ENCODE results near the gene CRISPLD2.

CRISPLD2 gene

DNA sequence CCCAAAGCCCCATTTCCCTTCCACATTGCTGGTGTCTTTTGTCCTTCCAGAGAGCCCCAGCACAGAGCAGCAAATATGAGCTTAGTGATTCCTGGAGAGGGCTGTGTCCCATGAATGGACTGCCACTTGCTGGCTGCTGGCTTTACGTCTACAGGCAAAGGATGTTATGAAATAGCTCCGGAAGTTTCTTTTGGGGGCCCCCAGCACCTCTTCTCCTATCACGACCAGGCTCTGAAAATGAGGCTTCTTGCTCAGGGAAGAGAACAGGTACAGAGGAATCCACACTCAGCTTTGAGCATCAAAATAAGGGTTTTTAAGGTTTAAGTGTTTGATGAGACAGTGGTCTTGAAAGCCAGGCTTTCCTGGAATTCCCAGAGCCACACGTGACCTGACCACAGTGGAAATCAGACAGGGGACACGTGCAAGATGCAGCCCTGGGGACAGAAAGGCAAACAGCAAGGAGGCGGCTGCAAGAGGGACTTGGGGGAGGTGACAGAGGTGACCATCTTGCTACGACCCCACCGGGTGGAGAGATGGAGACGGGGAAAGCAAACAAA, 133.5 kb downstream of the CRISPLD2 start:
- DNase-seq (ENCODE audit: low read depth, low spot score) = no peak

DNA sequence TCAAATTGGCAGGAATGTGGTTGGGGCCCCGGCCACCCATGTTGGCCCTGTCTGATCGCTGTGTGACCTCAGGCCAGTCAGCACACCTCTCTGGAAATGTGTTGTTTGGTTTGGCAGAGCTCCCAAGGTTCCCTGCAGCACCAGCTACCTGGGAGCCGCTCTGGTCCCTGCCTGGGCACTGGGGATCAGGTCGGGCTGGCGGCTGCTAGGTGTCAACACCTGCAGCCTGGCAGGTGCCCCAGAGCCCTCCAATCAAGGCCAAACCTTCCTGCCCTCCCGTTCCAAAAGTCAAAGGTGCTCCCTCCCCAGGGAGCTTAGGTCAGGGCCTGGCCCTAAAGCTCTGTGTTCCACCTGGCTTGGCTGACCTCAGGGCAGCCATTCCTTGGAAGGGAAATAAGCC, 135.6 kb downstream of the CRISPLD2 start:
- DNase-seq (ENCODE audit: low read depth, low spot score) = no peak

DNA sequence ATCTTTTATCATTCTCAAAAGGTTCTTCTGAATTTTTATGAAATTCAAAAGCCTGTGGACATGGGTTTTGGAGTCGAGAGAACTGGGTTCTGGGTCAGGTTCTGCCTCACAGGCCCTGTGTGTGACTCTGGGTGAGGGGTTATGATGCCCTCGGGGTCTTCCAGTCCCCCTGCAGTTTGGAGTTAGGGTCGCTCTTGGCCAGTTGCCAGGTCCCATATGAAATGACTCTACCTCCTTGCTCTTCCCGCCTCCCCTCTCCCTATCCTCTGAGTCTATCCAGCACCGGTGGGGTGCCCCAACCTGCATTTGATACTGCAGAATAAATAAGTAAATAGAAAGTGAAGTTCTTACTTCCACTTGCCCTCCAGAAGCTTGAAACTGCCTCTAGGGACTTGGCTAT, 137.4 kb downstream of the CRISPLD2 start:
- no peak for DNase-seq (ENCODE audit: low read depth, low spot score)

DNA sequence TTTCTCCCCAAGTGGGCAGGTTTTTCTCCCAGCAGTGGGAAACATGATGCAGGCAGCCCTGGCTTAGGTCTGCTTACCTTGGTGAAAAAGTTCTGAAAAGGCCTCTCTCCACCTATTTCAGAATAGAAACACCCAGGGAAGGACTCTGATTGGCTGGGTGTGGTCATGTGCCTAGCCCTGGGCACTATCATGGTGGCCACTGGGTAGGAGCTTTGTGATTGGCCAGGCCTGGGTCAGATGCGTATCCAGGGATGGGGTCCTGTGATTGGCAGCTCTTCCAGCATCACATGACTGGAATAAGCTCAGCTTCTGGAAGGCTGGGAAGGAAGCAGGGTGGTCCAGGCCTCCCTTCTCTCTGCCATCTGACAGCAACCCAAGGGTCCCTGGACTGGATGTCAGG, 138.0 kb downstream of the CRISPLD2 start:
- no peak for DNase-seq (ENCODE audit: low read depth, low spot score)

All from smooth muscle cell of the brain vasculature (primary cell).